Inflammatory macrophage treated with lipopolysaccharide for 1 hour (primary cell): ENCODE data around the gene ARNT2.
A peak's percentile ranks its signal among the peaks of the same experiment; 100 is the strongest.

Experiments used
- DNase-seq, 2 donors: peaks; one replicate each; pipeline ENCODE4 v3.0.0-alpha.2; 2020 to 2022

The ARNT2 gene

DNA sequence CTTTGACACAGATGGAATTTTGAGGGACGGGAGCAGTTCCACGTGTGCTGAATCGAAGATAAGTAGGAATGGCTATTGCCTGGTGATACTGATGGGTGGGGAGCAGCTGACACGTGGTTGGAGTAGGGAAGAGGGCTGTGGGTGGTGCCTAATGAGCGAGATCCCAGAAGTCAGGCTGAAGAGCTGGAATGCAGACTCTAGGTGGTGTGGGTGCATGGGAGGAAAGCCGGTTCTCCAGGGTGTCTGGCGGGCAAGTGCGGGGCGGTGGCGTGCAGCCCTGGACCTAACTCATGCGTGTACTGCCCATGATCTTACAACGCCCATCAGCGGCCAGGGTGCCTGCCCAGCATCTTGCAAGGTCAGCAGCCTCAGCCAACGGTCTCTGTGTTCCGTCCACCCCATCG, 63.1 kb downstream of the ARNT2 start:
- no peak for DNase-seq

DNA sequence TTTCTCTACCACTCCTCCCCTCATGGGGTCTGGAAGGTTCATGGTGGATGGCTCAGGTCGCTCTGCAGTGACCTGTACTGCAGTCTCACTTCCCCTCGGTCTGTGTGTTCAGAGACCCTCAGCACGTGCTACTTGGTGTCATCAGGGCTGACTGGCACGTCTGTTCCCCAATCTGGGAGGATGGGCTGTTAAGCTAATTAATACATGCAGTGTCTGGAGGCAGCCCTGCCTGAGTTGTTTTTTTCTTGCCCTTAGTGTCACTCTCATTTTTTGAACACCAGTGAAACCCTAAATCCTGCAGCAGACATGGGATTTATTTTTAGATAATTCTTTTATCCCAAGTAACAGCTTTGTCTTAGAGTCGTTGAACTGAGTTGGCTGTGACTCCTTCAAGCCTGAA, 64.6 kb downstream of the ARNT2 start:
- no peak for DNase-seq

DNA sequence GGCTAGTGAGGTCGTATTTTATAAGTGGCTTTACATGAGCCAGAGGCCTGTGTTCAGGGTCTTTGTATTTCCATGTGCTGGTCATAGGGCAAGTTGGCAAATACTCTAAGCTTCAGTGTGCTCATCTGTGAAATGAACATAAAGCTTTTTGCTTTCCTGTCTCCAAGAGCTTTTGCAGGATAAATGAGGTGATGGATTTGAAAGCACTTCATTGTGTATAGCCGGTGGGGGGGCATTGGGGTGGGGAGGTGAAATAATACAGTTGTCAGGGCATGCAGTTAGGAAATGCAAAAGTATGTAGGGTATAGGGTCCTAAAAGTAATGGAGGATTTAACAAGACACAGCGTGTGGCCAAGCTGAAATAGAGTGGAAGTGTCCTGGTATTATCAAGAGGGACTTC, 67.7 kb downstream of the ARNT2 start:
- DNase-seq: no peak

DNA sequence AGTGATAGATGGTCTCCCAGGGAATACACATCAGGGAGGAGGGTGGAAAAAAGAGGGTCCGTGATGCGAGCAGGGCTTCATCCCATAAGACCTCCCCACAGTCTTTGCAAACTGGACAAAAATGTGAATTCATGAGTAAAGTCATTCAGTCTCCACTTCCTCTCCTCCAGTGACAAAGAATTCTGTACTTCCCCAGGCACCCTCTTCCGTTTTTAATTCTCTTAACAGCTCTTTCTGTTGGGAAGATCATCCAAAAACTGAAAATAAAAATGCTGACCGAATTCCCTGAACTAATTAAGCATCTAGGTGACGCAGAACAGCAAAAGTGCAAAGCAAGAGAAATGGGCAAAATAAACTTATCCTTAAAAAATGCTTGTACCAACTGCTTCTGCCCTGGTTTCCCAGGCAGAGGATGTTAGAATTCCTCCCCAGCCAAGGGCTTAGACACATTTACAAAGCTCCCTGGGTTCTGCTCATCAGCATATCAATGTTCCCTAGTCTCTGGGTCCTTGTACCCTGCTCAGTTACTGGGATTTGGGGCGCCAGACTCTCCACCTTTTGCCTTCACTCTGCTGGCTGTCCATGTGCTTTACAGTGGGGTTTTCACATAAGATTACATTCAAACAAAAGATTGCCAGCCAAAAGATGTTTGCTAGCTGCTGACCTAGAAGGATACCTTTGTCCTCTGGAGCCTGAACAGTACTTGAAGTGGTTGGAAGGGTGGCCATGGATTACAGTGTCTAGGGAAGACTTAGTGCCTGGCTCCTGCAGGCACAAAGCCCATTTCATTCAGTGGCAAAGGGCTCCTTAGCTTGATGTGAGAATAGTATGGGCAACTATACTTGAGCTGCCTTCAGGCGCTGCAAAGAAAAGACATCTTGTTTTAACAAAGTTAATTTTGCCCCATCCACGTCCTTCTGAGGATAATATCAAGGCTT, 69.4 kb downstream of the ARNT2 start:
- peak; percentile 66 to 77 for DNase-seq

DNA sequence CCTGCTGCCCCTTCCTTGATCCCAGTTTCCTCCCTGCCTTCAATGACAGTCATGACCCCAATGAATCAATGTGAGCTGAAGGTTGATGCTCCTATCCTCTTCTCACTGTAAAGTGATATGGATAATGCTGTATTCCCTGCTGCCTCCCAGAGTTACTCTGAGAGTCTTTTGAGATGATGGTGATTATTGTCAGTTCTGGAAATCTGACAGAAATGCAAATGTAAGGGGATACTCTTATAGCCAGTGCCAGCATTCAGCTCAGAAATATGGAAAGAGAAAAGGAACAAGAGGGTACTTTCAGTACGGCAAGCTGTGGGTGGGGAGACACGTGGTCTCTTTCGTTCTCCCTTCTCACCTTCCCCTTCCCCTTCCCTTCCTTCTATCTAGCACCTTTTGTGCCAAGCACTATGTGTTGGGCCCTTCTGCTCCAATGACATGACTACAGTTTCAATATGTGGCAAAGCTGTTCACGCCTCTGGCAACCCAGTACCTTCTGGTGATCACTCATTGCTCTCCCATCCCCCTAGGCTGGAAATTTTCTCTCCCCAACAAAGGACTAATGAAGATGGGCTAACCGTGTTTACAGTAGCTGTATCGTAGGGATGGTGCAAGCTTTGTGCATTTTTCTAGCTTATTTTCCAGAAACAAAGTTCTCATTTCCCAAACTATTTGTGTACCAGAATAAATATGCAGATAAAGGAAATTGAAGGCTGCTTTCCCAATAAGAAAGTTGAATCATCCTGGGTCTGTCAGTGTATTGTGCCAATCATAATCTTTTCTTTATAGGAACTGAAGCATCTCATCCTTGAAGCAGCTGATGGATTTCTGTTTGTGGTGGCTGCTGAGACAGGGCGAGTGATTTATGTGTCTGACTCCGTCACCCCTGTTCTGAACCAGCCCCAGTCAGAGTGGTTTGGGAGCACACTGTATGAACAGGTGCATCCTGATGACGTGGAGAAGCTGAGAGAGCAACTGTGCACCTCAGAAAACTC, 70.3 kb downstream of the ARNT2 start:
- DNase-seq: no peak

DNA sequence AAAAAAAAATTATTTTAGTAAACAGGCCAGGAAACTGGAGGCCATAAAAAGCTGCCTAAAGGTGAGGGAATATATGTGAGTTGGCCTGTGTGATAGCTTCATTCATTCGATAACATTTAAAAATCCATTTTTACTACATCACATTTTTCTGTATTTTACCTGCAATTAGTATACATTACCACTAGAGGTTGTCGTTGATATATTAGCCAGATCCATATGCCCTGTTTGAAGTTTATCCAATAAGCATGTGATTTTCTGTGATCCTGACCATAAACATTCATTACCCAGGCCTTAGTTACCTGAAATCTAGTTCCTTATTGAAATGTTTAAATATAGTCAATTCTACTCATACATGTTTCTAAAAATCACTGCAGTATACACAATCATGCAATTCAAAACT, 71.4 kb downstream of the ARNT2 start:
- DNase-seq: no peak

DNA sequence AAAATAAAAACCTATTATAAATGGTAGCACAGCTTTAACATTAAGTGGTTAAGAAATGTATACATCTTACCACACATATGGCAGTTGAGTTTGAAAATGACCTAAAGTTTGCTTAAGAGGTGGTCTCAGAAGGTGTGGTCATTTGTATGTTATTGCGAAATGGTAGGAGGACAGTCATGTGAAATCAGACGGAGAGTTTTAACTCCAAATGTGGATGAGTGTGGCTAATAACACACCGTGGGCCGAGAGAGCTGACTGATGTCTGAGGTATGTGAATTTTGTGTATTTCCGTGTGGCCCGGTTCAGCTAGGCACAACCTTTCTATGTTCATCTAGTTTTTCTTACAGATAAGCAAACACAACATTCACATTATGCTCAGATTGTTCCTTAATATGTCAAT, 71.9 kb downstream of the ARNT2 start:
- DNase-seq: no peak

DNA sequence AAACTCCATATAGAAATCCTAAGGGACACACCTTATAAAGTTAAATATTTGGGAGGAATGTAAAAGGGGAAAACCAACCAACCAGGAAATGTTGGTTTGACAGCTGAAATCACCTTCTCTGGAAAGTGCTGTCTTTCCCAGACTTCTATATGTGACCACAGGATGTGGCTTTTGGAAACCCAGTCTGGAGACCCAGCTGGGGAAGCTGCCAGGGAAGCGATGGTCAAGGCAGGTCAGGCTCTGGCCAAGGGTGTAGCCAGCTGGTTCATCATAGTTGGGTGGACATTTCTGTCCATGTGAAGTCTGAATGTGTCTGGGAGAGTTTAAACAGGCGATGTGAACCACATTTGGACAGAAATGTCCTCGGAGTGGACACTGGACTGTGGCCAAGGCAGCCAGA, 73.9 kb downstream of the ARNT2 start:
- DNase-seq: no peak

DNA sequence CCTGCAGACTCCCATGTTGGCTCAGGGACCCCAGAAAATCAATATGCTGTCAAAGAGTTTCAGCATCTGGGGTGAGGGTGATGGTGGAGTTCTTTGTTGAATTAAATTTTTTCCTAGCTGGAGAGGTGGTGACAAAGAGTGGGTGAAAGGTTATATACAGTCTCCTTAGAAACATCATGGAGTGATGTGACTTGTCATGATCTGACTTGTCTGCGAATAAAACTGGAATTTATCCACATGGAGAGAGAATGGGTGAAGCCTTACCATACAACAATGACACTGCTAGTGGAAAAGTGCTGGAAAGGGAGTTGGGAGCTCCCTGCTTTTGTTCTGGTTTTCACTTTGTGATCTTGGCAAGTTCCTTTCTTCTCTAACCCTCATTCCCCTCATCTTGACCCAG, 75.0 kb downstream of the ARNT2 start:
- DNase-seq: no peak

DNA sequence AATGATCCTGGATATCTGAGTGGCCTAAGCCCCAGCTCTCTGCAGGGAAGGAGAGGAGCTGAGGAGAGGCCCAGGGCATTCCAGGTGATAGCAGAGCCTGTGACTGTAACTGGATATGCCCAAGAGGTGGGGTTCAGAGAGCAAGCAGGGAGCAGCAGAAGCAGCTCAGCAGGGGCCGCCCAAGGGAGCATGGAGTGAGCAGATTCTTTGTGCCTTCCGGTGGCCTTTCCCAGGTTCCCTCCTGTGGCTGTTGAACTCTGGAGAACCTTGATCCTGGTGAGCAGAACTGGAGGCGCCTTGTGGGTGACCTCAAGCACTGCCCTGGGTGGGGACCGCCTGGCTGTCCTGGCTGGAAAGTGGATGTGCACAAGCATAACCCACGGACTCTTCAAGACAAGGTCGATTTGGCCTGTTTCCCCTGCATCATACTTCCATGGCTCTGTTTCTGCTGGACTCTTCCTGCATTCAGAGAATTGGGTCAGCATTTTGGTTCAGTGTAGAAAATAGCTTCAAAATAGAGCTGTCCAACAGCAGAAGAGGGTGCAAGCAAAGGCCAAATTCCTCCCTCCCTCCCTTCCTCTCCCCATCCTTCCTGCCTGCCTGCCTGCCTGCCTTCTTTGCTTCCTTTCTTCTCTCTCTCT, 76.1 kb downstream of the ARNT2 start:
- no peak for DNase-seq

DNA sequence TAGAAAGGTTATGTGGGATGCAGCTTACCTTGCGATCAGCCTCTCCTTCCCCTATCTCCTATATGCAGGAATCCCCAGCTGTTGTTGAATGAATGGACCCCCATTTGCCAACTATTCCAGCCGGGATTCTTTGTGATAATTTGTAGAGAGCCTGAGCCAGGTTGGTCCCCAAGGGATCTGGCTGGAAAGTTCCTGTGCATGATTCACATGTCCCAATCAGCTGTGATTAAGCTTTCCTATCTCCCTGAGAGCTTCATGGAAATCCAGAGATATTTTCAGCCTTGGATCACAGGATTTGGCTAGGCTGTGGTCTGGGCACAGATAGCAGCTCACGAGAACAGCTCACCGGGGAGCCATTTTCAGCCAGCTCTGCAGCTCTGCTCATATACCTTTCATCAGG, 76.7 kb downstream of the ARNT2 start:
- DNase-seq: no peak

DNA sequence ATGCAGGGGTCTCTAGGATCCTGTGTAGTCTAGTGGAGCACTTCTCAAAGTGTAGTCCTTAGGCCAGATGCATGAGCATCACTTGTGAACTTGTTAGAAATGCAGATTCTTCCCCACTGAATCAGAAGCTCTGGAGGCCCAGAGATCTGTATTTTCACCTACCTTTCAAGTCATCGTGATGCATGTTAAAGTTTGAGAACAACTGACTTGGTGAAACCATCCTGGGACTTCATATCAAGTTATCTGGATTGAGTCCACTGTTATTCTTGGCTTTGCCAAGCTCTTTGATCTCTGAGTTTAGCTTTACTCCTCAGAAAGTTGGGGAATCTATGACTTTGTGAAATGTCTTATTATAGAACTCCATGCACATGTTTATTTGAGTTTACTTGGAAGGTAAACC, 78.5 kb downstream of the ARNT2 start:
- no peak for DNase-seq

DNA sequence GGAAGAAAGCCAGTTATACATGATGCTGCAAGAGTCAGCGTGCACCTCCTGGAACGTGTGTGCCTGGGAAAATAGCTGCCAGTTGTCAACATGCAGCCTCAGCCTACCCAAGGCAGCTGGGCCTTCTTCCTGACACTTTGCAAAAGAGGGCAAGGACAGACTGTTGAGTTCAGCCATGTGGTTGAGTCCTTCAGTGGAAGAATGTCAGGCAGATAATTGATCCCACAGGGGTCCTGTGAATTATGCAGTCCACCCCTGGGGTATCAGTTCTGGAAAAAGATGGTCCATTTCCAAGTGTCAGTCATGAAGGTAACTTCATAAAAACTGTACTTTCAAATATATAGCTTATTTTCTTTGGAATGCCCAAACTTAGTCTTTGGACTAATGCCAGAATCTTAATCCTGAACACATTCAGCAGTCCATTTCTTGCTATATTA, 79.6 kb downstream of the ARNT2 start:
- no peak for DNase-seq

DNA sequence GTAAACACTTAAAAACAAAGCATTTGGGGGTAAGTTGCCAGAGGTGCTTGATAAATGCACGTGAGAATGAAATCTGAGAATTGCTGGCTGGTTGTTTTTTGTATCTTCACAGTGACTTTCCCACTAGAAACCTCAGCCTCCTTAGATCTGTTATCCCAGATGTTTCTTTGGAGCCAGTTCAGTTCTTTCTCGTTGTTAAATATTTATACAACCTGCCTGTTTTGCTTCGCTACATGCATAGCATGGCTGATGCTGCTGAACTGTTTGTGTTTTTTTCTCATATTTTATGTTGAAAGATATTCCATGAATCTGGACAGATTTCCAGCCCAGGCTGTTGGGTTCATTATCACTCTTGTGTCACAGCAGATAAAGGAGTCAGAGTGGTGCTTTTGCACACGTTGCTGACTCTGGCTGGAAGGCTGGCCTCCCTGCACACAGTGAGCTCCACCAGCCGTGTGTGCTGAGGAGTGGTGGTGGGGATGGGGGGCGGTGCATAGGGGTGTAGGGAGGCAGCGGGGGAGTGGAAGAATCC, 80.2 kb downstream of the ARNT2 start:
- no peak for DNase-seq

DNA sequence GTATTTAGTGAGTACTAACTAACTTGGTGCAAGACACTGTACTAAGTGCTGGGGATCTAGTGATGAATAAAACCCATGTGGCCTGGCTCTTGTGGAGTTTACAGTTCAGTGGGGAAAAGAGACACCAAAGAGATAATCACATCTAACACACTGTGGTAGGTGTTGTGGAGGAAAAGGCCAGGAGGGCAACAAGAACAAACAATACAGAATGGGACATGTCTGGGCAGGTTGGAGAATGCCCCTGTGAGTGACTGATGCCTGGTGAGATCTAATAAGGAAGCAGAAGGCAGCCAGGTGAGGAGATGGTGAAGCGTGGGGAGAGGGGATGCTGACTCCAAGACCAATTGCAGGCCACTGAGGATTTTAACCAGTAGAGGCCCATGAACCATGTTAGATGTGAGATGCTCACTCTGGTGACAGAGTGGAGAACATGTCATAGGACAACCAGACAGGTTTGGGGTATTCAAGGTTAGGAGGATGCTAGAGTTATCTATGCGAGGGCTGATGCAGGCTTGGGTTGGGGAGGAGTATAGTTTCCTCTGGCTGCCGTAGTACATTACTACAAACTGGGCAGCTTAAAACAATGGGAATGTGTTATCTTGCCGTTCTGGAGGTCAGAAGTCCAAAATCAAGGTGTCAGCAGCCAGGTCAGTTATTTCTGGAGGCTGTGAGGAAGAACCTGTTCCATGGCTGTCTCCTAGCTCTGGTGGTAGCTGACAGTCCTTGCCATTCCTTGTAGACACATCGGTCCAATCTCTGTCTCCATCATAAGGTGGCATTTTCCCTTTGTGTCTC, 81.4 kb downstream of the ARNT2 start:
- DNase-seq: no peak

DNA sequence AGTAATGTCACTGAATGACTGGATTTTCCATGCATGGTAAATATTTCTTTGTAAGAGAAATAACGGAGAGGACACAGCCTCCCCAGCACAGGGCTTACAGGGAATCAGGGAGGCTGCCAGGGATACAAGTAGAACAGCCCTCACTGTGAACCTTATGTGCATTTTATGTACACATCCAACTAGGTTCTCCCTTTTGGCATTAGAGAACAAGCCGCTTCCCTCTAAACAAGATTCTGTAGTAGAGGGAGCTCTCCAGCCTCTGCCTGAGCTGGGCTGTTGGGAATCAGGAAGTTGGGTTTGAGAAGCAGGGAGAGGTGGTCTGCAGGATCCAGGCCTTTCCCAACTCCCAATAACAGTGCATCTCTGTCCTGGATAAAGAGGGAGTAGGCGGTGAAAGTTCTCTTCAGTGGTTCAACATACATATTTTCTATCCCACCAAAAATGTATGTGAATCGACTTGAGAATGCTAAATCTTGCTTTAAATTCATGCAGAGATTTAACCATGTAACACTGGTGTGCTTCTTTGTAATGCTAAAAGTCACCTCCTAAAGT, 83.7 kb downstream of the ARNT2 start:
- DNase-seq: no peak

DNA sequence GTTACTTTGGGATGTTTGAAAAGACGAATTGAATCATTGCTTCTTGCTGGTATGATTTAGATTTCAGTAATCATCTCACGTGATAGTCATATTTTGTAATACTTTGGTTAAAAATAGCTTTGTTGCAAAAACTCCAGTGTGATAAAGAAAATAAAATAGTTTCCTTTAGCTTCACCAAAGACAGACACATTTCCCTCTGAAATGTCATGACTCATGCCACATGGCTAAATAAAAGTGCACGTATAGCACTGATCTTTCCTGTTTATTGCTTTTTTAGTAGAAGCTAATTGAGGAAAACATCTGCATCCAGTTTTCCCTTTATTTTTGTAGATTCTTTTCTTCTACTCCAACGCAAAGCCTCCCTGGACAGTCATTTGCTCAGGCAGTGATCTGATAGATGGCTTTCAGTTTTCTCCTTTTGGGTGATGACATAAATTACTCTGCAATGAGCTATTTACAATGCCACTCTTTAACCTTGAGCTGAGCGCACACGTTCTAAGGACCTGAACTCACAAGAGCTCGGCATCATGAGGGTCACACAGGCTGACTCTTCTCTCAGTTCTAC, 84.9 kb downstream of the ARNT2 start:
- DNase-seq: peak; percentile 42 to 59

DNA sequence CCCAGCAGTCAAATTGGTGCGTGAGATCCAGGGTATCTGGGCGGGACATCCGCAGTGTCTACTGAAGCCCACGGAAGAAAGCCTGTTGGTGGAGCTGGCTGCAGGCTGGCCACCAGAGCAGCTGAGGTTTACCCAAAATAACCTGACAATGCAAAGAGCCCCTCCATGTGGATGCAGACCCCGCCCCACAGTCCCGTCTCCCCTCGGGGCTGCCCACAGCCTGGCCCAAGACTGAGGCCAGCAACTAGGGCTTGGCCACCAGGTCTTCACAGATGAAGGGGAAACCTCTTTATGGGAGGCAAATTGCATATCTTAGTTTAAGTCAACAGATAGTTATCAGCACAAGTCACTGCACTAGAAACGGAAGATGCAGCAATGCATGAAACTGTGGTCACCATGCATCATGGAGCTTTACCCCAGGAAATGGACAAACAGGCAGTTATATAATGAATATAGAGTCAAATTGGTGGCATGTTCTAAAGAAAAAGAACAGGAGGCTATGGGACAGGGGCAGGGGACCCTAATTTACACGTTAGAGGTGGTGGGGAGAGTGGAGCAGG, 86.3 kb downstream of the ARNT2 start:
- no peak for DNase-seq

DNA sequence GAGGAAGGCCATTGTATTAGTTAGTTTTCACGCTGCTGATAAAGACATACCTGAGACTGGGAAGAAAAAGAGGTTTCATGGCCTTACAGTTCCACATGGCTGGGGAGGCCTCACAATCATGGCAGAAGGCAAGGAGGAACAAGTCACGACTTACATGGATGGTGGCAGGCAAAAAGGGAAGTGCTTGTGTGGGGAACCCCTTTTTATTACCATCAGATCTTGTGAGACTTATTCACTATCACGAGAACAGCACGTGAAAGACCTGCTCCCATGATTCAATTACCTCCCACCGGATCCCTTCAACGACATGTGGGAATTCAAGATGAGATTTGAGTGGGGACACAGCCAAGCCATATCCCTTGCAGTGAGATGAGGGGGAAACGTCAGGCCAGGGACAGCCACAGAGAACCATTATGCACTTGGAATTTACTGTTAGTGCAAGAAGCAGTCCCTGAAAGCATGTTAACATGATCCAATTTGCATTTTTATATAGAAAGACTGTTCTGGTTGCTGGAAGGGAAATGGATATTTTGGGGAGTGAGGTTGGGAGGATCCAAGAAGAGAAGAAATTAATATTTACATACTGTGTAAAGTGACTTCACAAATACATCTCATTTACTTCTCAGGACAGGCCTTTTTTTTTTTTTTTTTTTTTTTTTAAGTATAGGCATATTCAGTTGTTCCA, 87.1 kb downstream of the ARNT2 start:
- DNase-seq: peak; percentile 47 to 58

DNA sequence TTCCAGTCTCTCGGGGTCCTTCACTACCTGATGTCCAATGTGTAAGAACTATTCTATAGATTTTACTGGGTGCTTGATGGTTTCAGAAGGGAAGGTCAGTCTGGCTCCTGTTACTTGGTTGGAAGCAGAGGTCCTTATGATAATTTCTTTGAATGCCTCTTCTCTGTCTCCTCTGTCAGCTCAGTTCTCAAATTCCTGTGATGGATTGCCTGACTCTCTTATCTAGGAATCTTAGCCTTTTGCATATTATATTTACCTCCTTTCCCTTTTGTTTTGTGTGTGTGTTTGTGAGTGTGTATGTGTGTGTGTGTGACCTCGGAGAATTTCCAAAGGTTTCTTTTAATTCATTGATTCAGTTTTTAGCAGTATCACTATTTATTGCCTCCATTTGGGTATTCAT, 88.2 kb downstream of the ARNT2 start:
- no peak for DNase-seq
